ENCODE results near the gene PRX.
"Not testable (repeated sequence)": the region's sequence is repeated elsewhere in the genome, so short reads cannot be mapped to it uniquely, and the experiment has no call there.

PRX gene

DNA sequence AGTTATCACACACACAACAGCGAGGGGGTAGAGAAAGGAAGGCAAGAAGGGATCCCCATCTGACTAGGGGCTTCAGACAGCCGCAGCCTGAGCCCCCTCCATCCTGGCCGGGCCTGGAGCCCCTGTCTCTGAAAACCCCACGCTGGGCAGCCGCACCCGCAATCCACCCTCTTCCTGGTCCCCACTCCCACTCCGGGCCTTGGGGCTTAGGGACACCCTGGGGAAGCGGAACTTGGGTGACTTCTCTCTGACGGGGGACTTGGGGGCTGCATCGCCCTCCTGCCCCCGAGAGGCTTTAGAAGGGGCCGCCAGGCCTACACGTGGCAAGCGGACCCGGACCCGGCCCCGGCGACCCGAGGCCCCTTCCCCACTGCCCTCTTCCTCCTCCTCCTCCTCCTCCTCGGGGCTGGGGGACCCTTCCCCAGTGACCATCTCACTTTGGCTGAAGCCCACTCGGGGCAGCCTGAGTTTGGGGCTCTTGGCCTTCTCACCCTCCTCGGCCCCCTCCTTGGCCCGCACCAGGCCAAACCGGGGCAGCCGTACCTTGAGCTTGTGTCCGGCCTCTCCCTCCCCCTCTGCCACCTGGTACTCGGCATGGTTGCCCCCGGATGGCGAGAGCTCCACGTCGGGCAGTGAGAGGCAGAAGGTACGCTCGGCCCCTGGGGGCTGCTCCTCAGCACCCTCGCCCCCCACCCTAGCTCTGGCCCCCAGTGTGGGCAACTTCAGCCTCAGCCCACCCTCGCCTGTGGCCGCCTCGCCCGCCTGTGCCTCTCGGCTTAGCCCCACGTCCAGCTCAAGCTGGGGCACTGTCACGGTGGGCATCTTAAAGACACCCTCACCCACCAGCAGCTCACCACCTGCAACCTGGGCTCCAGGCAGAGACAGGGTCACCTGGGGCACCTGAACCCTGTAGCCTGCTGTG is 19.0 kb downstream of the PRX start:
- DNase-seq = no peak

GRCh38 chr19:40392894-40393517 is 20.2 kb downstream of the PRX start:
- DNase-seq = no peak

DNA sequence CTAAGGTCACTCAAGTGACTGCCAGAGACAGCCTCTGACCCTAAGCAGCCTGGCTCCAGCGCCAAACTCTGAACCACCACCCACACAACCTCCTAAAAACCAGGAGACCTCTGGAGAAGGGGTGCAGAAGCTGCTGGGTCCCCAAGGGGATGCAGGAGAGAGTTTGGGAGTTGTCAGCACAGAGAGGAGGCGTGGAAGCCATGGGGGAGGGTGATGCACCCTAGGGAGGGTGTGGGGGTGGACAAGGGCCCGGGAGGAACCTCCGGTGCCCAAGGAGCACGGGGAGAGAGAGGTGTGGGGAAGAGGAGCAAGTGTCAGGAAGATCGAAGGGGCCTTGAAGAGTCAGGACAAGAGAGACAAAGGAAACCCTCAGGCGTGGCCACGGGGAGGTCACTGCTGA is 21.1 kb downstream of the PRX start:
- no peak for DNase-seq

- DNase-seq = no peak
These were observed 23.0 kb downstream of the PRX start, which contains the start of gene HIPK4 for GRCh38 chr19:40390084-40390742. HIPK4 (minus strand) TSS chr19:40390181; CDS start chr19:40389902, 279 bp downstream.

DNA sequence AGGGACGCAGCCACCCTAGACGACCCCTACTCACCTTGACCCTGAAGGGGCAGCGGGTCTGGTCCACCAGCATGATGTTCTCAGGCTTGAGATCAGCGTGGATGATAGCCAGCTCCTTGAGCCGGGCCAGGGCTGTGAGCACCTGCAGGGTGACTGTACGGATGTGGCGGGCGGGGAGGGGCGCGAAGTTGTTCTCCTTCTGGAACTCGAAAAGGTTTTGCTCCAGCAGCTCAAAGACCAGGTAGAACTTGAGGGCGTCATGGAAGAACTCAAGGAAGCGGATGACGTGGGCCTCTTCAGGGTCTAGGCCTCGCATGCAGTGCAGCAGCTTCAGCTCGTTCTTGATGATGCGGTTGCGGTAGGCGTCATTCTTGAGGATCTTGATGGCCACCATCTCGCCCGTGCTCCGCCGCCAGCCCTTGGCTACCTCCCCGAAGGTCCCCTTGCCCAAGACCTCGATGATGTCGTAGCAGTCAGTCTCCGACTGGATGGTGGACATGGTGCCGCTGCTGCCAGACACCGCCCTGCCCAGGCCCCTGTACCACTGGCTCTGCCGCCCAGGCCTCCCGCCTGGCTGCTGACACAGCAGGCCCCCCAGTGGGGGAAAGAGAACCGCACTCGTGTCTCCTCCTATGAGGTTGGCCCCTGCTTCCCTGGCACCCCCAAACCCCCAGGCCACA is 23.6 kb downstream of the PRX start:
- no peak for DNase-seq

GRCh38 chr19:40388481-40388880 is 24.7 kb downstream of the PRX start:
- no peak for DNase-seq

GRCh38 chr19:40387155-40387554 is 26.0 kb downstream of the PRX start:
- DNase-seq = no peak

- no peak for DNase-seq
These were observed 29.4 kb downstream of the PRX start for GRCh38 chr19:40383668-40384248.

- no peak for DNase-seq
These were observed 31.9 kb downstream of the PRX start for GRCh38 chr19:40381321-40381720.

- no peak for DNase-seq
These were observed 32.8 kb downstream of the PRX start for GRCh38 chr19:40380199-40381037.

GRCh38 chr19:40379446-40380198 is 33.6 kb downstream of the PRX start:
- DNase-seq = no peak

DNA sequence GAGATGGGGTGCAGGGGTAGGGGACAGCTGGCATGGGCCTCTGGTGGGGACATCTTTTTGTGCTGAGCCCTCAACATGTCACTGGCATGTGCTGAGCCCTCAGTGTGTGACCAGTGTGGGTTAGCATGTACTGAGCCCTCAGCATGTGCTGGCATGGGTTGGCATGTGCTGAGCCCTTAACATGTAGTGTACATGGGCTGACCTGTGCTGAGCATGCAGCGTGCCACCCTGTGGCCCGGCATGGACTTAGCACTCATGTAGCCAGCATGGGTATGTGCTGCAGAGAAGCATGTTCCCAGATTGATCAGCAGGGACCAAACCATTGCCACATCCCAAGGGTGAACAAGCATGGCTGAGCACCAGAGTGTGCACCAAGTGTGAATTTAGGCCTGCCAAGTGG is 34.7 kb downstream of the PRX start:
- no peak for DNase-seq

GRCh38 chr19:40377876-40378385 is 35.2 kb downstream of the PRX start:
- no peak for DNase-seq

DNA sequence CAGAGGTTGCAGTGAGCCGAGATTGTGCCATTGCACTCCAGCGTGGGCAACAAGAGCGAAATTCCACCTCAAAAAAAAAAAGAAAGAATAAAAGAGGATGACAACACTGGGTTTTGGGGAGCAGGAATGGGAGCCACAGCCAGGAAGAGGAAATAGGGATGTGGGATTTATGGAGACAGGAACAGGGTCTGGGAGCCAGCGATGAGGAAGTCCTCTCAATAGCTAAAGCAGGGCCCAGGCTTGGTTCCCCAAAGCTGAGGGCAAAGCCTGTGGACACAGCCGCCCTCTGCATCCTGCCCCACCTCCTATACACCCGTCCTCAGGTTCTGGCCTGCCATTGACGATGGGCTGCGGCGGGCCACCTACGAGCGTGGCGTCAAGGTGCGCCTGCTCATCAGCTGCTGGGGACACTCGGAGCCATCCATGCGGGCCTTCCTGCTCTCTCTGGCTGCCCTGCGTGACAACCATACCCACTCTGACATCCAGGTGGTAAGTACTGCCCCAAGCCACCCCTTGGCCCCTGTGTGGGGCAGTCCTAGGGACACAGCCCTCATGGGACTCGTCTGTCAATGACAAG is 36.8 kb downstream of the PRX start:
- DNase-seq = no peak

GRCh38 chr19:40374084-40374483 is 39.1 kb downstream of the PRX start:
- no peak for DNase-seq

- no peak for DNase-seq
These were observed 41.4 kb downstream of the PRX start for GRCh38 chr19:40371802-40372122.

DNA sequence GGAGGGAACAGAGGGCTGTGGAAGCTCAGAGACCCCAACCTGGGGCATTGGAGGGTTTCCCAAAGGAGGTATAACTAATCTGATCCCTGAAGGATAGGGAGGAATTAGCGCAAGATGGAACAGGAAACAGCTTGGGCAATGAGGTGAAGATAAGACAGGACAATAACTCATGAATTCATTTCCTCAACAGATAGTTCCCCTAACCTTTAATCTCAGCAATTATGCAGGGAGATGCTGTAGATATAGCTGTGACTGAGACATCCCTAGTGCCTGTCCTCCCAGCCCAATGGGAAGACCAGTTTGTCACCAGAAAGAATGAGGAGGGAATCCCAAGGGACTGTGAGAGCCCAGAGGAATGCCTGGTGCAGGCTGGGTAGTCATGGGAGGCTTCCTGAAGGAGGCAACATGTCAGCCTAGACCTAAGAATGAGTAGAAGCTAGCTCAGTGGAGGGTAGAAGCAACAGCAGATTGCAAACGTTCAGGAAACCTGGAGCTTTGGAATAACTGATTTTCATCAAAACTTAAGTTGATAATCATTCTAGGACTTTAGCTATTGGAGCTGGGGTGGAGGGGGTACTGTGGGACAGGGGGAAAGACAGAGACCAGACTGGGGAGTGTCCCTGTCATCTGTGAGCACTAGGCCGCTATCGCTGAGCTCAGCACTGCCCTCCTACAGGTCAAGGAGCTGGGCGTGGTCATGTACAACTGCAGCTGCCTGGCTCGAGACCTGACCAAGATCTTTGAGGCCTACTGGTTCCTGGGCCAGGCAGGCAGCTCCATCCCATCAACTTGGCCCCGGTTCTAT is 42.0 kb downstream of the PRX start:
- DNase-seq = no peak

DNA sequence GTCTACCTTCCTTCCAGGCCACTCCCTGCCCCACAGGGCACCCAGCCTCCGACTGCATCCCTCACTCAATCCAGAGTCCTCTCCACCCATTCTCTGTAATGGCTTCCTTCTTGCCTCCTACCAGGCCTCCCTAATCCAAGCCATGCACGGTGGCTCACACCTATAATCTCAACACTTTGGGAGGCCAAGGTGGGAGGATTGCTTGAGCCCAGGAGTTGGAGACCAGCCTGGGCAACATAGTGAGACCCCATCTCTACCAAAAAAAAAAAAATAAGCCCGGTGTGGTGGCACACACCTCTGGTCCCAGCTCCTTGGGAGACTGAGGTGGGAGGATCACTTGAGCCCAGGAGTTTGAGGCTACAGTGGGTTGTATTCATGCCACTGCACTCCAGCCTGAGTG is 42.9 kb downstream of the PRX start:
- not testable (repeated sequence) for DNase-seq

Data from nucleus accumbens (tissue), 56 donors.